ENCODE measurements around the gene GSTT4.
"Not testable (repeated sequence)": the region's sequence is repeated elsewhere in the genome, so short reads cannot be mapped to it uniquely, and the experiment has no call there.

- TF ChIP-seq, protein P1, sequence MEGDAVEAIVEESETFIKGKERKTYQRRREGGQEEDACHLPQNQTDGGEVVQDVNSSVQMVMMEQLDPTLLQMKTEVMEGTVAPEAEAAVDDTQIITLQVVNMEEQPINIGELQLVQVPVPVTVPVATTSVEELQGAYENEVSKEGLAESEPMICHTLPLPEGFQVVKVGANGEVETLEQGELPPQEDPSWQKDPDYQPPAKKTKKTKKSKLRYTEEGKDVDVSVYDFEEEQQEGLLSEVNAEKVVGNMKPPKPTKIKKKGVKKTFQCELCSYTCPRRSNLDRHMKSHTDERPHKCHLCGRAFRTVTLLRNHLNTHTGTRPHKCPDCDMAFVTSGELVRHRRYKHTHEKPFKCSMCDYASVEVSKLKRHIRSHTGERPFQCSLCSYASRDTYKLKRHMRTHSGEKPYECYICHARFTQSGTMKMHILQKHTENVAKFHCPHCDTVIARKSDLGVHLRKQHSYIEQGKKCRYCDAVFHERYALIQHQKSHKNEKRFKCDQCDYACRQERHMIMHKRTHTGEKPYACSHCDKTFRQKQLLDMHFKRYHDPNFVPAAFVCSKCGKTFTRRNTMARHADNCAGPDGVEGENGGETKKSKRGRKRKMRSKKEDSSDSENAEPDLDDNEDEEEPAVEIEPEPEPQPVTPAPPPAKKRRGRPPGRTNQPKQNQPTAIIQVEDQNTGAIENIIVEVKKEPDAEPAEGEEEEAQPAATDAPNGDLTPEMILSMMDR (IDR thresholded peaks at IDR 0.05), result not testable (repeated sequence)
- not testable (repeated sequence) for TF ChIP-seq POLR2A (IDR thresholded peaks at IDR 0.05); EP300 (IDR thresholded peaks at IDR 0.05; ENCODE audit: low read depth)
Observed at GRCh38 chr22:23999779-24000178, 5.5 kb downstream of the GSTT4 start.

Data from transverse colon (tissue), 3 donors.